Effector CD4-positive, alpha-beta T cell (primary cell): ENCODE measurements around the gene NGFR.

Experiments
- DNase-seq: peaks from one replicate; pipeline ENCODE4 v3.0.0-alpha.2; 2020

Gene NGFR

DNA sequence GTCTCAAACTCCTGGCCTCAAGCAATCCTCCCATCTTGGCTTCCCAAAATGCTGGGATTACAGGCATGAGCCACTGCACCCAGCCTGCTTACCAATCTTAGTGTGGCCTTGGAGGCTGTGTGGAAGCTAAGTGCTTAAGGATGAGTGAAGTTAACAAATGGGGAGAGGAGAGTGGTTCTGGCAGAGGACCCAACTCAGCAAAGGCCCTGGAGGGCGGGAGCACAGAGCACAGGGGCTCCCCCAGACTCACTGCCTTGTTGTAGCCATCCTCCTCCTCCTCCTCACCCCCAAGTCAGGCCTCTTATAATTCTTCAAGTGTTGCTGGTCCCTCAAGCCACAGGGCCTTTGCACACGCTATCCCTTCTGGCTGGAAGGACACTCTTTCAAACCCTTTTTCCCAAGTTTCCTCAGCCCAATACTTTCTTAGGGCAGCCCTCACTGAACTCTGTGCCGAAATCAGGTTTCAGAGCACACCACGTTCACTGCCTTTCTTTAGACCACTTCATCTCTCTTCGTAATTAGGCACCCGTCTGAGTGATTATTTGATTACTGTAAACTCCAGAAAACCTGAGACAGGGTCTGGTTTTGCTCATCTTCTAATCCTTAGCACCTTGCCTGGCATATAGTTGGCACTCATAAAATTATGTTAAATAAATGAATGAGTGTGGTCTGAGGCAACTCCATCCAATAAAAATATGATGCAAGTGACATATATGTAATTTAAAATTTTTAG, 23.4 kb downstream of the NGFR start:
- no peak for DNase-seq

DNA sequence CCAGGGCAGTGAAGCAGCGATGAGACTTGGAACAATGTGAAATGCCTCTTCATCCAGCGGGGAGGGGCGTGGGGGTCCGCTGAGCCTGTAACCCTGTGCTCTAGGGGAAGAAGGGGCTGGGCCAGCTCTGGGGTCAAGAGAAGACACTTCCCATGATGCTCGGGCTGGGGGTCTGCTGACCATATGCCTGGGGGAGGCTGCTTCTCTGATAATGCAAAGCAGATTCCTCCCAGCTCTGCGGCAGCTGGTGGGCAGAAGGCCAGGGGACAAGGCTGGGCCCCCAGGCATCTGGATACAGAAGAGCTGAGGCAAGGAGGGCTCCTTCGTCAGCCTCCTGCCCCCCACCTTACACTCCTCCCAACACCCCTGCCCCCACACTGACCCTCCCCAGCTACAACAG, 24.7 kb downstream of the NGFR start:
- no peak for DNase-seq

DNA sequence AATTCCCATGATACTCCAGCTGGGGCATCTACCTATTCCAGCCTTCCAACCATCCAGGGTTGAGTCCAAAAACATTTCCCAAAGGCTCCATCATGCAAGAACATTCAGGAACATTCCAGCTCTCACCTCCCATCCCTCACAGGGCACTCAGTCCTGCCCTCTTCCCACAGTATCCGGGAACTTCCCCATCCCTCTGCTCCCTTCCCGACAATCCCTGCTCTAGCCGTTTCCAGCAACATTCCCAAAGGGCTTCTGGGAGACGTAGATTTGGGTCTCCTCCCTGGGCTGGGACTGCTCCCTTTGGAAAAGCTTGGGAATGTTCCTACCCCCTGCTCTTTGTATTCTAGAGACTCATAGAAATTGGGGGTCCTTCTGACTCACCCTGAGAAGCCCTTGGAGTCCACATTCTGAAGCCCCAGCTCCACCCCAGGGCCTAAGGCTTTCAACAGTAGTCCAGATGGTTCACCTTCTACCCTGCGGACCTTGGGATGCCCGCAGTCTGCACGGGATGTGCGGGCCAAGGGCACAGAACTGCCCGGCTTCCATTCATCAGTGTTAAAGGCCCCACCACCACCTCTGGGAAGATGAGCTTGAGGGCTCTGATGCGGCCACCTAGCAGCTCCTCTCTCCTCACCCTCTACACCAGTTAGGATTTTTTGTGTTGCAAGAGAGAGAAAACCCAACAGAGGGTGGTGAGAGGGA, 25.4 kb downstream of the NGFR start:
- no peak for DNase-seq

DNA sequence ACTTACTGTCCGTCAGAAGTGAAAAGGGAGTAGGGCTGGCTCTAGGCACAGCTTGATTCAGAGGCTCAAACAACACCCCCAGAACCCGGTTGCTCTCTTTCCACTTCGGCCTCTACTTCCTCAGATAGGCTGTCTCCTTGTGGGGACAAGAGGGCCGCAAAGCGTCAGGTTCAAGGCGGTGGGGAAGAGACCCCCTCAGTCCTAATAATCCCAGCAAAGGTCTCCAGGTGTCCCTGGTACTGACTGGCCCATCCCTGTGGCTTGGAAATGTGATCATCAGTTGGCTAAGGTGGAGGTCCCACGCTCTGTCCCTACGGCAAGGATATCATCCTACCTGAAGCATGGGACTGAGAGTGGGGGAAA, 26.0 kb downstream of the NGFR start:
- DNase-seq, result no peak

DNA sequence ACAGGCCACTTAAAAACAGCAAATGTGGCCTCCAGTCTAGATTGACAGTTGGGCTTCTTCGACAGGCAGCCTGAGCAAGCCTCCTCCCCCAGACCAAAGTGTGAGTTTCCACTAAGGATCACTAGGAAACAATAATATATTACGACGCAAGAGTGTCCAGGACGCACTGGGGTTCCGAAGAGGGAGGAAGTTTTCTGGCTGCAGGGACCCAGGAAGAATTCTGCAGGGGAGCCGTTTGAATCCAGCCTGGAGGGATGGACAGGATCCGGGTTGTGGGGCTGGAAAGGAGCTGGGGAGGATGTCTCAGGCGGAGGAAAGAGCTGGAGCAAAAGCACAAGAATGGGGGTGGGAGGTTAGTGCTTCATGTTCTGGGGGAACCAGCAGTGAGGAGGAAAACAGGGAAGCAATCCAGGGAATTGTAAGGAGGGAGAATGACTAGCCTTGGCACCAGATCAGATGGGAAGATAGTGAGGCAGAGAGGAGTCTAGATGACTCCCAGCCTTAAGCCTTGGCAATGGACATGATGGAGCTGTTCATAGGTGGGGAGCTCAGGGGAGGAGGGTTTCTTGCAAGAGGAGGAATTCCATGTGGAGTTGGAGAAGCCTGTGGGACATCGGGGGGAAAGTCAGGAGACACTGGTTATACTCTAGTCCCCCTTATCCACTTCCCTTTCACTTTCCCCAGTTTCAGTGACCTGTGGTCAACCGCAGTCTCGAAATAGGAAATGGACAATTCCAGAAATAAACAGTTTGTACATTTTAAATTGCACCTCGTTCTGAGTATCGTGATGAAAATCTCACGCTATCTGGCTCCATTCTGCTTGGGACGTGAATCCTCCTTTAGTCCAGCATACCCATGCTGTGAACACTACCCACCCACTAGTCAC, 26.6 kb downstream of the NGFR start:
- DNase-seq, result no peak

DNA sequence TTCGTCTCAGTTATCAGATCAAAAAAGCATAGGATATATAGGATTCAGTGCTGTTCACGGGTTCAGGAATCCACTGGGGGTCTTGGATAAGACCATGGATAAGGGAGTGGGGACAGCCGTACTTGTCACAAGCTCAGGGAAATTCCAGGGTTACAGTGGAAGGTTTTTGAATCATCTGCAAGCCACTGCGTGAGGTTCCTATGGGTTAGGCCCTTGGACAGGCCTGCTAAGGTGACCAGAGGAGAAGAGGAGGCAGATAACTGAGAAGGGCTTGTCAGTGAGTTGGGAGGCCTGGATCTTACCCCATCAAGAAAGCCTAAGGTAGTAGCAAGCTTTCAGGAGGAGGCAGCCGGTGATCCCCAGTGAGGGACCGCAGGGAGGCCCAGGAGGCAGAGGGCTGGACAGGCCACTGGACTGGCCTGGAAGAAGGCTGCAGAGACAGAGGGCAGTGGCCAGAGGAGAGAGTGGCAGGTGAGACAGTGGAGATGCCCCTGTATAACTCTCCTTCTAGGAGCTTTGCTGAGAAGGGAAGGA, 27.3 kb downstream of the NGFR start:
- no peak for DNase-seq

DNA sequence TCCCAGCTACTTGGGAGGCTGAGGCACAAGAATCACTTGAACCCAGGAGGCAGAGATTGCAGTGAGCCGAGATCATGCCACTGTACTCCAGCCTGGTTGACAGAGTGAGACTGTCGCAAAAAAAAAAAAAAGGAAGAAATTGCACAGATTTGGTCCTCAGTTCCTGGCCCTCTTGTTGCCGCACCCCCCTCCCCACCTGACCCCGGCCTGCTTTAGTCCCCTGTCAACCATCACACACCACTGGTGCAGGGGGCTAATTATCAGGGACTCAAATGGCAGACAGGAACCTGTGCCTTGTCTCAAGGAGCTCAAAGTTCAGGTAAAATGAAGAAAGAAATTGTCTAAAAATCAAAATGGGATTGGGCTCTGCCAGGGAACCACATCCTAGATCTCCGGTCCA, 28.1 kb downstream of the NGFR start:
- no peak for DNase-seq

DNA sequence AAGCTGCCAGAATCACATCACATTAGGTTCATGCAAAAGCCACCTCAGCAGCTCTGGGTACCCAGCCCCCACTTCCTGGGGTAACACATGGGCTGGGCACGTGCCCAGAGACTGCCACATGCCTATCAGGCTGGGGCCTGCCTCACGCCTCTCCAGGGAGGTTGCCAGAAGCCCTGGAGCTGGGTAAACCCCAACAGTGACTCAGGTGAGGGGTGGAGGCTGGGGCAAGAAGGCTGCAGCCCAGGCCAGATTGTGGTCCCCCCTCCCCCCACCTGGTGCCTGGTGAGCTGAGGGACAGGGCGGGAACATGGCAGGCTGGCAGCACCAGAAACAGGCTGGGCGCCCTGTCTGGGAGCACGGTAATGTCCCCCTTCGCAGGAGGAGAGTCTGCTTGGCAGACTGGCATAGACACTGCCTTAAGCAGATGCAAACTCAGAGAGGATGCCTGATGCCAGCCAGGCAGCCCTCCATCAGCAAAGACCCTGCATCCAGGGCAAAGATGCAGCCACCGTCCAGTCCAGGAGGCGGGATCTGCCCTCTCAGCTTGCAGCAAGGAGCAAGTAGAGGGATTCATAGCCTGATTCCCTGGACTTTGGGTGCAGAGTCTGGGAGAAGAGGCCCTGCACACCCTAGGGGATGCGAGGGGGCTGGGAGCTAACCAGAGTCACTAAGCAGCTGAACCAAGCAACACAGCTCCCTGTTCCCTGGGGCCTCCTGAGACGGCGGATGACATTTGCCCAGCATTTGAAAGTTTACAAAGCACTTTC, 28.8 kb downstream of the NGFR start:
- DNase-seq, result no peak

DNA sequence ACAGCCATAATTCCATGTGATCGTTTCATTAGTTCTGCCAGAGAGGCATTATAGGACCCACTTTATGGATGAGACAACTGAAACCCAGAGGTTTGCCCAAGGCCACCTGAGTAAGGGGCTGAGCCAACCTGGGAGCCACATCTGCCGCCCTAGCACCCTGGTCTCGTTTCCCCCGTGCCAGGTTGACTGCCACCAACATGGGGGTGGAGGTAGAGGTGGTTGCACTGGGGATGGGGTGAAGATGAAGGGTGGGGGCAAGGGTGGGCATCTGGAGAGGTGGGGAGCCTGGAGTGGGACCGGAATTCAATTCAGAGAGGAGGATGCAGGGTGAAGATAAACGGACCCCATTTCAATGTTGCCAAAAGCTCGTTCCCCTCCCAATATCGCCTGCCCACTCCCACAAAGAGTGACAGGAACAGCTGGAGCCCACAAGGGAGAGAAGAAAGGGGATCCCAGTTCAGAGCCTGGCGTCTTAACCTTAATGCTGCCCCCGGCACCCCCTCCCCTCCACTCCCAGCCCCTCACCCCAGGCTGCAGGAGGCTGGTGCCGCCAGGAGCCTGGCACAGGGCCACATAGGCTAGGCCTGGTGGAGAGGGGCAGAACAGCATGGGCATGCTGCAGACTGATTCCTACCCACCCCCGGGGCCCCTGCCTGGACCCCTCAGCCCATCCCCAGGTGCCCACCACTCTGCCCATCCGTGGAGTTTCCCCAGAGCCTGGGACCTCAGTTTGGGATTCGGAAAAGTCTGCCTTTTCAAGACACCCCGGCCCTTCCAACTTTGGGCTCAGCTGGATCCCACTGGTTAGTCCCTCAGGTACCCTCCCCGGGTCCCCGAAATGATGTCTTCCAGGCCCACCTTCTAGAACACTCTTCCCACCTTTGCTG, 29.6 kb downstream of the NGFR start:
- DNase-seq, result no peak

DNA sequence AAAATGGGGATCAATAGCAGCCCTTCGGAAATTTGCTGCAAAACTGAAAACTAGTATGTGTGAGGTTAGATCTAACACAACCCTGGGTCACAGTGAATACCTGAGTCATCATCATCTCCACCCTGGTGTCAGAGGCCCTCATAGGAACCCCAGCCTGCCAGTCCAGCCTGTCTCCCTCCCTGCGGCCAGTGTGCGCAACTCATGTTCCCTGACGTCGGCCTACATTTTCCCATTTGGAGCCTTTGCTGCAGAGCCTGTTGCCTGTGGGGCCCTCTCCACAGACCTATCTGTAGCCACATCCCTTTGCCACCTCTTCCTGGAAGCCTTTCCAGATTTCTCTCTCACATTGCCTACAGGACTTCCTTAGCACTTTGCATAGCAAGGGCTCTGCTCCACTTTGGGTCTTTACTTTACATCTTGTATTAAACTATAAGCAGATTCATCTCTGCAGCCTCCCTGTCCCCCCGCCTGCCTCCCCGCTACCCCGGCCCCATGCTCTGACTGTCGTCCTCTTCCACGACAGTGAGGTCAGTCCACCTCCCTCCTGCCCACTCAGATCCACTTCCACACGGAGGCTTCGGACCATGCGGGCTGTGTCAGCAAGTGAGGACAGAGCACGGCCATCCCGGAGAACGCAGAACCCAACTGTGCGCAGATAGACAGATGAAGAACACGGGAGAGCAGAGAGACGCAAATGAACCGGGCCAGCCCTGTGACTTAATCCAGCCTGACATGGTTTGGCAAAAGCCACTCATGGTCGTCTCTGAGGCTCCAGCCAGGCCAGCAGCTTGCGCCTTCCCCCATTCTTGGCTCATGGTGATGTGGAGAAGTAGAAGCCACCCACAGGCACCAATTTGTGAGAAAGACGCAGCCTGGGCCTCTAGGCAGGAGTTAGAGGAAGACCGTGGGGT, 31.0 kb downstream of the NGFR start:
- no peak for DNase-seq

DNA sequence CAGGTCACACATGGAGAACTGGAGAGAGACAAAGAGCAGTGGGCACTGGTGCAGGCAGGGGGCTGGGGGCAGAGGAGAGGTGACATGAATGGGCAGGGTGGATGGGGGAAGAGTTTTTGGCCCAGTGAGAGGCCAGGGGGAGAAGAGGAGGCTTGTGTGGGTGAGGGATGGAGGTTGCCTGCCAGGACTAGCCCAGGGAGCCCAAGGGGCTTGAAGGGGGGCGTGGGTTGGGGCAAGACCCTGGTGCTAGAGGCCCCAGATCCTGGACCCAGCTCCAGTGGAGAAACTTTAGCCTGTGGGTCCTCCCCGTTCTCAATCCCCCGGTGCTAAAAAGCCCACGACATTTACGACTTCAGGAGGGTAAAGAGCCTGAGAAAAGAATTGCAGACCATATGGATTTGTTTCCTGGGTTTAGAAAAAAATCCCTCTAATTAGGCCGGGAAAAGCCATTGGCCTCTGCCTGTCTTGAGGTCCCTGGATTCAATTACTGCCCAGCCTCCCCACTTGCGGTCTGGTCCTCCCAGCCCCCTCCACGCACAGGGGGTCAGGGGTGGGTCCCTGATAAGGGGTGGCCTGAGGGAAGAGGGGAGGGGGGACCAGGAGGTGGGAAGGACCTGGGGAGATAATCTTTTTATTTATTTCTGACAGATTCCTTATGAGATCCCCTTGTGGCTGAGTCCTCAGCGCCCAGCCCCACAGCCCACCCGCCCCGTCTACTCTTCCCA, 33.0 kb downstream of the NGFR start:
- DNase-seq, result no peak

DNA sequence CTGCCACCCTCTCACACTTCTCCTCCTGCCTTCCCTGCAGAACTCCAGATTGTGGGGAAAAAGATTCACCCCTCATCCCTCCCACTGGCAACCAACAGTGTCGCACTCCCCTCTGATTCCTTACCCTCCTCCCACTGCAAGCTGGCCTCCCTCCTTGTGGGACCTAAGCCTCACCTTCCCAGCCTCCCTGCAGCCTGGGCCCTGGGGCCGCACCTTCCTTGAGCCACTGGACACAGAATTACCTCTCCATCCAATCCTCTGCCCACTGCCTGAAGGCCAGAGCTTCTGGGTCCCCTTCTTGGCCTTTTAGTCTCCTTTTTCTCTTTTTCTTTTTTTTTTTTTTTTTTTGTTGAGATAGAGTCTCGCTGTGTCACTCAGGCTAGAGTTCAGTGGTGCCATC, 33.9 kb downstream of the NGFR start:
- no peak for DNase-seq

DNA sequence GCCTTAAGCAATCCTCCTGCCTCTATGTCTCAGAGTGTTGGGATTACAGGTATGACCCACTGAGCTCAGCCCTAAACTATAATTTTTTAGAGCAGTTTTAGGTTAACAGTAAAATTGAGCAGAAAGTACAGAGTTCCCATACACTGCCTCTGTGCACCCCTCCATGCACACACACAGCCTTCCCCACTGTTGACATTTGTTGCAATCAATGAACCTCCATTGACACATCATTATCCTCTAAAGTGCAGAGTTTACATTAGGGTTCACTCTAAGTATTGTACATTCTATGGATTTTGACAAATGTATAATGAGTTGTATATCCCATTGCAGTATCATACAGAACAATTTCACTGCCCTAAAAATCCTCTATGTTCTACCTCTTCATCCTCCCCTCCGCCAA, 35.0 kb downstream of the NGFR start:
- no peak for DNase-seq

DNA sequence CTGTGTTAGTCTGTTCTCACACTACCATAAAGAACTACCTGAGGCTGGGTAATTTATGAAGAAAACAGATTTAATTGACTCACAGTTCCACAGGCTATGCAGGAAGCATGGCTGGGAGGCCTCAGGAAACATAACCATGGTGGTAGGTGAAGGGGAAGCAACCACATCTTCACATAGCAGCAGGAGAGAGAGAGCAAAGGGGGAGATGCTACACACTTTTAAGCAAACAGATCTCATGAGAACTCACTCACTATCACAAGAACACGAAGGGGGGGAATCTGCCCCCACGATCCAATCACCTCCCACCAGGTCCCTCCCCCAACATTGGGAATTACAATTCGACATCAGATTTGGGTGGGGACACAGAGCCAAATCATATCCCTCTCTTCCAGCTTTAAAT, 48.8 kb downstream of the NGFR start:
- DNase-seq, result no peak

DNA sequence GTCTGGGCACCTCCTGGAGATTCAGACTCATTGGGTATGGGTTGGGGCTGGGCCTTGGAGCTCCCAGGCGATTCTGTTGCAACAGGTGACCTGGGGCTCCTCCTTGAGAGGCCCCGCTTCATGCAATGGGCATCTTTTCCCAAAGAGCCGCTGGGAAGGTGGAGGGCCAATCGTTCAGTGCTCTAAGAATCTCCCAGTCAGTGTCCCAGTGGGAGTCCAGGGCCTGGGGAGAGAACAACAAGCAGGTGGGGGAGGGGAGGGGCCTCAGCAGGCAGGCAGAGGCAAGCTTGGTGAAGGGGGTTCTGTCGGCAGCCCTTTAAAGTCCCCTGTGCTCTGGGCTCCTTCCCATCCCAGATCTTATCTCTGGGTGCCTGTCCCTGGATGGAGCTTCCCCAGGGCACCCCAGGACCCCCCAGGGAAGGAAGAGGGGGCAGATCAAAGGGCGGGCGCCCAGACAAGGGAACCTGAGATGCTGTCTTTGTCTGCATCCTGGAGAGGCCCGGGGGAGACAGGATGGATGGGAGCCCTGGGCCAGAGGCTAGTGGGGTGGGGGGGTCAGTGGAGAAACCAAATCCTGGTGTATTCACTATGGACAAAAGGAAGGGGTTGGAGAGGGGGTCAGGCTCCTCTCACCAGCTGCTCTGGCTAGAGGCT, 50.0 kb downstream of the NGFR start:
- no peak for DNase-seq

DNA sequence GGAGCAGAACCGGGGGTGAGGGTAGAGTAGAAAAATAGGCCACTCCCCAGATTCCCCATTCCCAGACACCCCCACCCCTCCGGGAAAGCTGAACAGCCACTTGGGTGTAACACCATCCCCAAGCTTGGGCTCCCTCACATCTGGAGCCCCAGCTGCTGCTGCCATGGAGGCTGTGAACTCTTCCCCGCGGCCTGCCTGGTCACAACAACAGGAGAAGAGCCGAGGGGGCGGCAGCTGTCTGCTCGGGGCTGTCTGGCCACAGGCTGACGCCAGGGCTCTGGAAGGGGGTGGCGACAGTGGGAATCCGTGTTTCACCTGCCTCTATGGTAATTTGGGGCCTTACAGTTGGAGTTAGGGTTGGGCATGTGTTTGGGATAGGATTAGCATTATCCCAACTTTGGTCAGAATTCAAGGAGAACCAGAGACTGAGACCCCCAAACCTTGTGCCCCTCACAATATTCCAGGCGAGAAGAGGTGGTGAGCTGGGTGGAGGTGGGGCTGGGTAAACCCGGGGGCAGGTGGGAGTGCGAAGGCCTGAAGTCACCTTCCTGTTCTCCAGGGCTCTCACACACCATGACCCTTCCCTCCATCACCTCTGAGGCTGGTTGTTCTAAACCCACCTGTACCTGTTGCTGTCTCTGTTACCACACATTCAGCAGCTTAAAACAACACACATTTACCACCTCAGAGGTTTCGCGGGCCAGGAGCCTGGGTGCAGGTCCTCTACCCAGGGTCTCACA, 50.9 kb downstream of the NGFR start:
- DNase-seq, result no peak

DNA sequence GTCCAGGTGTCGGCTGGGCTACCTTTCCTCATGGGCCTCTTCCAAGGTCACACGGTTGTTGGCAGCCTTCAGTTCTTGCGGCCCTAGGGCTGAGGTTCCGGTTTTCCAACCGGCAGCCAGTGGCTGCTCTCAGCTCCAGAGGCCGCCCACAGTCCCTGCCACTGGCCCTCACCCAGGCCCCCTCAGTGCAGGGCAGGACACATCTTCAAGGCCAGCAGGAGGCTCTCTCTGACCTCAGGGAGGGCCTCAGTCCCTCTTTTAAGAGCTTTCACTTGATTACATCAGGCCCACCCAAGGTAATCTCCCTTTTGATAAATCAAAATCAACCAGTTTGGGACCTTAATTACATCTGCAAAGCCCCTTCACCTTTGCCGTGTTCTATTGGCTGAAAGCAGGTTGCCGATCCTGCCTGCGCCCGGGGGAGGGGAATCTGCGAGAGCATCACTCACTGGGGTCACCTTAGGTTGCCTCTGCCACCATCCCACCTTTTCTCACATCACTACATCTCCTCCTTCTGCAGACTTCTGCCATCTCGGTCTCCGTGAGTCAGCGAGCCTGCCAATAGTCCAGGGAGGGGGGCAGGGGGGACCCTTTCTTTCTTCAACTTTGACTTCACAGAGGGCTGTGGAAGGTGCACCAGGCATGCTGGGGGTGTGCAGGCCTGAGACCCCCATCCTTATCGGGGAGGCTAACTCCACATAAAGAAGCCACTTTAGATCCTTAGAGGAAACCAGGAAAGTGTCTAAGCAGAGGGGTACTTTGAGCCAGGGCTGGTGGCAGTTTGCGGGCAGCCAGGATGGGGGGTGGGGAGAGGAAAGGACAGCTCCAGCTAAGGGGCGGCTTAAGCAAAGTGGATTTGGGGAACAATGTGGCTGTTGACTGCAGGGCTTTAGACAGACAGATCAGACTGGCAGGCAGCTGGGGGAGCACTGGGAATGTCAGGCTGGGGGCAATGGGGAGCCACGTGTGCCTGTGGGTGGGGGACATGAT, 51.7 kb downstream of the NGFR start:
- no peak for DNase-seq
